Lung (tissue), 12 donors: Measurements from ENCODE around the gene PTP4A1. TPM values are rescaled to one million over a fixed set of nuclear protein-coding genes. Genes with fewer than 3 reads are reported as not detected.
A peak's percentile ranks its signal among the peaks of the same experiment; 100 is the strongest.

Source experiments
- ATAC-seq: fragments of 200-7000 bp; cut with Tn5 transposase; one replicate; pipeline ENCODE4 v1.9.1; 2020; ENCODE audit warnings: moderate number of reproducible peaks; ENCODE audit not compliant: insufficient read depth, low FRiP score
- DNase-seq, 3 donors: peaks; one replicate each; pipeline ENCODE4 v3.0.0-alpha.2; 2013 to 2017
- H3K27ac ChIP-seq, 2 donors: one replicate each; pipeline ENCODE4 v1.5.1; 2013; ENCODE audit warnings: mild to moderate bottlenecking in 2 of 2, moderate library complexity in 2 of 2, control low read depth in 1 of 2, inconsistent platforms in 1 of 2, low read depth in 1 of 2, low read length in 1 of 2
- H3K27me3 ChIP-seq, 3 donors: one replicate each; pipeline ENCODE4 v1.5.1; 2013; ENCODE audit warnings: low read length in 2 of 3; ENCODE audit not compliant: control insufficient read depth in 3 of 3, insufficient read depth in 3 of 3
- H3K36me3 ChIP-seq, 4 donors: one replicate each; pipeline ENCODE4 v1.5.1; 2013; ENCODE audit warnings: low read length in 4 of 4, mild to moderate bottlenecking in 1 of 4, moderate library complexity in 1 of 4; ENCODE audit not compliant: control insufficient read depth in 4 of 4, insufficient read depth in 4 of 4
- H3K4me1 ChIP-seq, 5 donors: one replicate each; pipeline ENCODE4 v1.5.1; 2013; ENCODE audit warnings: low read length in 5 of 5, mild to moderate bottlenecking in 2 of 5, moderate library complexity in 1 of 5; ENCODE audit not compliant: control insufficient read depth in 5 of 5, insufficient read depth in 5 of 5
- H3K4me3 ChIP-seq: one replicate; pipeline ENCODE4 v1.5.1; 2013; ENCODE audit warnings: mild to moderate bottlenecking, control low read depth, moderate library complexity
- H3K9ac ChIP-seq, 2 donors: one replicate each; pipeline ENCODE4 v1.5.1; 2013; ENCODE audit warnings: low read length in 2 of 2, control low read depth in 1 of 2; ENCODE audit not compliant: insufficient read depth in 1 of 2
- H3K9me3 ChIP-seq, 4 donors: one replicate each; pipeline ENCODE4 v1.5.1; 2013; ENCODE audit warnings: low read length in 3 of 4, mild to moderate bottlenecking in 1 of 4, moderate library complexity in 1 of 4; ENCODE audit not compliant: control insufficient read depth in 4 of 4, insufficient read depth in 3 of 4
- CTCF ChIP-seq: IDR thresholded peaks from 2 replicates; pipeline ENCODE4 v1.5.1; 2012; ENCODE audit warnings: mild to moderate bottlenecking; ENCODE audit errors: control extremely low read depth, extremely low read depth
- WGBS, 2 donors: extraction: QIAGEN DNeasy Blood & Tissue Kit; methylation state at CpG; one replicate each; pipeline ENCODE4 v1.1.7; 2013; 5-methylcytosine and 5-hydroxymethylcytosine counted together
- polyA plus RNA-seq, 2 donors: library from polyadenylated mRNA; stranded (reverse); fragments of 200-250 nt; gene quantifications; one replicate each; pipeline ENCODE4 v1.2.1, GENCODE V29; 2013
- total RNA-seq, 2 donors: library from RNA; depleted of rRNA in 1 of 2; stranded (reverse); fragments of >200 nt in 1 of 2; gene quantifications; one replicate each; pipeline ENCODE4 v1.2.1, GENCODE V29; 2014 to 2021
- donor health status: control.
- donor health status: control.
- donor health status: Bipolar disorder and iron deficiency.
- donor health status: healthy.
- donor health status: DM: yes; HTN: yes; CAD: no.

Gene PTP4A1
- total and polyA plus RNA-seq, 4 donors = 30.4 to 359 (median 50.2) TPM

- peak overlapping the region; percentile 99 for H3K4me3 ChIP-seq
- DNase-seq (peak; percentile 82 to 88 (median 86)), ATAC-seq (peak; percentile 56)
- H3K36me3 ChIP-seq = peaks cover 2 to 8% (median 5%) of the 10 kb centered on the region in 4 donors
- peak overlapping the region; percentile 81 to 85 for H3K9ac ChIP-seq
- H3K4me1 ChIP-seq = peaks cover 0 to 13% (median 3%) of the 10 kb centered on the region in 5 donors
- WGBS, 2 donors = 0% methylated on average over 78 to 86 of the region's 86 CpGs
- TF ChIP-seq CTCF = no peak
- peak overlapping the region; percentile 92 to 100 for H3K27ac ChIP-seq
- no peaks in the 10 kb centered on the region for H3K27me3 ChIP-seq
- H3K9me3 ChIP-seq = no peaks in the 10 kb centered on the region
Measured at GRCh38 chr6:63573076-63573898, 1.0 kb downstream of the PTP4A1 start.

DNA sequence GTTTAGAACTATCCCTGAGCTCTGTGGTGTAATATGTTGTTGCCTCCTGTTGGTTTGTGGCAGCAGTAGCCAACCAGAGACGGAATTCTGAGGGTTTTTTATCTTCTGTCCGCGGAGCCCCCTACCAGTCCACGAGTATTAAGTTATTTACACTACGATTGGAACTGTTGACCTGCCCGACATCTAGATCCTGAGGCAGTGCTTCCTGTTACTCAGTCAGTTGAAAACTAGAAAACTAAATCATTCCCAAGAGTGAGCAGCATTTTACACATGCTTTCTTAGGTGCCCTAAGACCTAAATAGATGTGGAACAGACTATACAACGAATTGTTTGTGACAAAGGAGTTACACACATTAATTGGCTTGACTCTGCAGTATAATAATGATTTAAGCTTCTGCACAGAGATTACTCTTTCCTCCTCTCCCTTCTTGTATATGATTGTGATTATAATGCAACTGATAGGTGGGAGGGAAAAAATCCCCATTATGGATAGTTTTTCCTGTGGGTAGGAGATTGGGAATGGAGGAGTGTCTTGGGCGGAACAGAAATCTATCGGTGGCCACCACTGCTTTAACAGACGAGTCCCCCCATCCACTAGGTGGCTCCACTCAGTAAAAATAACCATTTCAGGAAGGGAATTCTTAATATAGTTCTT lies 1.7 kb downstream of the PTP4A1 start:
- no peak for ATAC-seq
- Histone ChIP-seq H3K4me3 (peak overlapping the region; percentile 99), H3K27ac (peak overlapping the region; percentile 92 to 100), H3K4me1 (peaks cover 0 to 13% (median 3%) of the 10 kb centered on the region in 5 donors), H3K27me3 (no peaks in the 10 kb centered on the region), H3K36me3 (peaks cover 4 to 11% (median 6%) of the 10 kb centered on the region in 4 donors), H3K9me3 (no peaks in the 10 kb centered on the region), H3K9ac (peak overlapping the region; percentile 81 to 85)
- TF ChIP-seq CTCF = no peak
- DNase-seq = peak; percentile 33 to 63 (median 59)
- WGBS, 2 donors = 12 to 14% methylated on average over 10 of the region's 10 CpGs

DNA sequence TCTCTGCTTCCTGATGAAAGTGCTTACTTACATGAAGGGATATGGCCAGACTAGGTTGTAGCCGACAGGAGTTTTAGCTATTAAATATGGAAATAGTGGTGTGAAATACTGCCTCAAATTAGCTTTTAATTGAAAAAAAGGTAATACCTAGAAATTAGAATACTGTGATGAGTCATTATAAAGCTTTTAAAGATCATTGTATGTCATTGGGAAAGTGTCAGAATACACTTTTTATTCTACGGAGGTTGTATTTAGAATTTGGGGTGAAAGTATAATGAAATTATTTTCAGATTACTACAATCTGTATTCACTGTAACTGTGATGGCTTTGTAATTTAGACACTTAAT lies 2.2 kb downstream of the PTP4A1 start:
- H3K4me3 ChIP-seq = no peak overlapping the region
- peaks cover 0 to 13% (median 3%) of the 10 kb centered on the region in 5 donors for H3K4me1 ChIP-seq
- WGBS, 2 donors = 56 to 80% methylated on average over 2 of the region's 2 CpGs
- peaks cover 4 to 11% (median 7%) of the 10 kb centered on the region in 4 donors for H3K36me3 ChIP-seq
- H3K27me3 ChIP-seq = no peaks in the 10 kb centered on the region
- TF ChIP-seq CTCF = no peak
- DNase-seq = no peak
- no peak overlapping the region for H3K27ac ChIP-seq
- no peak for ATAC-seq
- H3K9ac ChIP-seq = no peak overlapping the region
- H3K9me3 ChIP-seq = no peaks in the 10 kb centered on the region
